ENCODE measurements around the gene PCYOX1L.

The PCYOX1L gene

GRCh38 chr5:149408252-149409099 lies 50.6 kb downstream of the PCYOX1L start (continued):
- TF ChIP-seq TSHZ2 (CRISPR knock-in tag; IDR thresholded peaks at IDR 0.05) = no peak

GRCh38 chr5:149409268-149409948 lies 51.6 kb downstream of the PCYOX1L start:
- TF ChIP-seq GLIS3 (CRISPR knock-in tag; IDR thresholded peaks at IDR 0.05) (no peak), OSR1 (CRISPR knock-in tag; IDR thresholded peaks at IDR 0.05) (no peak), TOX (CRISPR knock-in tag; IDR thresholded peaks at IDR 0.05; ENCODE audit: borderline replicate concordance) (no peak), ZFP30 (CRISPR knock-in tag; IDR thresholded peaks at IDR 0.05) (no peak), BACH2 (CRISPR knock-in tag; IDR thresholded peaks at IDR 0.05; ENCODE audit: borderline replicate concordance) (no peak), ZC3H10 (CRISPR knock-in tag; IDR thresholded peaks at IDR 0.05) (no peak), SNAI2 (CRISPR knock-in tag; IDR thresholded peaks at IDR 0.05) (no peak)
- no peak for ATAC-seq

- TF ChIP-seq CREB5 (CRISPR knock-in tag; IDR thresholded peaks at IDR 0.05; ENCODE audit: low read depth) = no peak
- no peak for TF ChIP-seq ESRRG (CRISPR knock-in tag; IDR thresholded peaks at IDR 0.05)
- no peak for TF ChIP-seq GLIS3 (CRISPR knock-in tag; IDR thresholded peaks at IDR 0.05)
- TF ChIP-seq PATZ1 (CRISPR knock-in tag; IDR thresholded peaks at IDR 0.05; ENCODE audit: borderline replicate concordance) = no peak
- no peak for ATAC-seq
Observed at GRCh38 chr5:149410071-149410470, 52.2 kb downstream of the PCYOX1L start.

GRCh38 chr5:149410721-149411432 lies 53.0 kb downstream of the PCYOX1L start:
- no peak for ATAC-seq
- no peak for TF ChIP-seq OSR1 (CRISPR knock-in tag; IDR thresholded peaks at IDR 0.05)
- TF ChIP-seq TOX (CRISPR knock-in tag; IDR thresholded peaks at IDR 0.05; ENCODE audit: borderline replicate concordance) = no peak
- TF ChIP-seq ZC3H10 (CRISPR knock-in tag; IDR thresholded peaks at IDR 0.05) = no peak
- TF ChIP-seq ZNF565 (CRISPR knock-in tag; conservative IDR thresholded peaks at IDR 0.05; ENCODE audit: low read depth) = no peak
- no peak for TF ChIP-seq PPARA (CRISPR knock-in tag; IDR thresholded peaks at IDR 0.05; ENCODE audit: borderline replicate concordance)
- no peak for TF ChIP-seq PATZ1 (CRISPR knock-in tag; IDR thresholded peaks at IDR 0.05; ENCODE audit: borderline replicate concordance)

DNA sequence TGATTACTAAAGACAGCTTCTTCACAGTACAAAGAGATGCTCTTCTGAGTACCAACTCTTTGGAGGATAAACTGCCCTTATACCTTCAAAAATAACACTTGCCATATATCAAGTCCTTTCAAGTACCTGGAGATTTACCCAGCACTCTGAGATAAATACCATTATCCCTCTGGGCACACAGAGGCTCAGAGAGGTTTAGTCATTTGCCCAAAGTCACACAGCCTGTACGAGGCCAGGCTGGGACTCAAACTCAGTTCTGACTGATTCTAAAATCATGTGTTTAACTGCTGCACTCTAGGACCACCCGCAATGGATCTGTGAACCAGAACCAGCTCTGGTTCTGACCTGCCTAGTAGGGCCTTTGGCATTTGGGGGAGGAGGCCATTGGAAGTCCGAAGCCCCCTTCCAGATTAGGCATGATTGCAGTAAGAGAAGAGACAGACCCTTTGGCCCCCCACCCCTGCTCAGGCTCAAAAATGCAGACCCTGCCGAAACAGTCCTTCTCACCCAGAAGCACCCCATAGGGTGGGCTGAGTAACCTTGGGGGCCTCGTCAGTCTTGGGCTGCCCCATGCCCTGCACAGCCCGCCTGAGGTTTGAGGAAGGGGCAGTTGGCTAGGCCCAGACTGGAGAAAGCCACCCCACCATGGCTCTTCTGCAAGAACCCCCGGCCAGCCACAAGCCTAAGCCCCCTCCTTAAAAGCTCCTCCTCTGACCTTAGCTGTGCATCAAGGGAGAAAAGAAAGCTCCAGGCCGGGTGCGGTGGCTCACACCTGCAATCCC lies 54.1 kb downstream of the PCYOX1L start:
- no peak for ATAC-seq
- TF ChIP-seq TSHZ2 (CRISPR knock-in tag; IDR thresholded peaks at IDR 0.05) (no peak), CREB5 (CRISPR knock-in tag; IDR thresholded peaks at IDR 0.05; ENCODE audit: low read depth) (no peak)

All from SK-N-SH treated with all-trans-retinoic acid at 6 μM for 48 hours (cell line).